DND-41 (cell line): ENCODE measurements around the gene ERC1.

Experiments used
- EZH2 ChIP-seq: IDR thresholded peaks from 3 replicates; pipeline ENCODE4 v1.6.1; 2012; ENCODE audit warnings: borderline replicate concordance, low read depth, mild to moderate bottlenecking, moderate library complexity, low read length, inconsistent platforms; ENCODE audit not compliant: severe bottlenecking
- TF ChIP-seq, protein P1 (sequence below): IDR thresholded peaks from 2 replicates; pipeline ENCODE4 v1.5.1; 2012; ENCODE audit warnings: borderline replicate concordance, low read length, moderate library complexity, mild to moderate bottlenecking; ENCODE audit not compliant: poor library complexity, severe bottlenecking; ENCODE audit errors: extremely low read depth

GRCh38 chr12:1398673-1399072 is 407.6 kb downstream of the ERC1 start:
- TF ChIP-seq, protein P1, sequence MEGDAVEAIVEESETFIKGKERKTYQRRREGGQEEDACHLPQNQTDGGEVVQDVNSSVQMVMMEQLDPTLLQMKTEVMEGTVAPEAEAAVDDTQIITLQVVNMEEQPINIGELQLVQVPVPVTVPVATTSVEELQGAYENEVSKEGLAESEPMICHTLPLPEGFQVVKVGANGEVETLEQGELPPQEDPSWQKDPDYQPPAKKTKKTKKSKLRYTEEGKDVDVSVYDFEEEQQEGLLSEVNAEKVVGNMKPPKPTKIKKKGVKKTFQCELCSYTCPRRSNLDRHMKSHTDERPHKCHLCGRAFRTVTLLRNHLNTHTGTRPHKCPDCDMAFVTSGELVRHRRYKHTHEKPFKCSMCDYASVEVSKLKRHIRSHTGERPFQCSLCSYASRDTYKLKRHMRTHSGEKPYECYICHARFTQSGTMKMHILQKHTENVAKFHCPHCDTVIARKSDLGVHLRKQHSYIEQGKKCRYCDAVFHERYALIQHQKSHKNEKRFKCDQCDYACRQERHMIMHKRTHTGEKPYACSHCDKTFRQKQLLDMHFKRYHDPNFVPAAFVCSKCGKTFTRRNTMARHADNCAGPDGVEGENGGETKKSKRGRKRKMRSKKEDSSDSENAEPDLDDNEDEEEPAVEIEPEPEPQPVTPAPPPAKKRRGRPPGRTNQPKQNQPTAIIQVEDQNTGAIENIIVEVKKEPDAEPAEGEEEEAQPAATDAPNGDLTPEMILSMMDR, result peak; percentile 15
- TF ChIP-seq EZH2, result no peak
